NB4 (cell line): Measurements from ENCODE around the gene ZNF273.

ENCODE experiments used
- DNase-seq: peaks from one replicate; pipeline ENCODE4 v3.0.0; 2010; ENCODE audit warnings: low read depth
- H3K4me3 ChIP-seq: one replicate; pipeline ENCODE4 v1.5.1; 2011; ENCODE audit warnings: mild to moderate bottlenecking, low read depth, low read length, moderate library complexity
- CTCF ChIP-seq: IDR thresholded peaks from one replicate; pipeline ENCODE4 v1.5.1; 2012; ENCODE audit warnings: low read depth, low read length
- MYC ChIP-seq: IDR thresholded peaks from 2 replicates; pipeline ENCODE4 v1.6.1; 2011; ENCODE audit warnings: low read depth, low read length
- POLR2A ChIP-seq: IDR thresholded peaks from 2 replicates; pipeline ENCODE4 v1.6.1; 2011; ENCODE audit warnings: mild to moderate bottlenecking; ENCODE audit not compliant: insufficient read length; ENCODE audit errors: extremely low read depth
- TF ChIP-seq, protein P1 (sequence below): IDR thresholded peaks from 2 replicates; pipeline ENCODE4 v1.6.1; 2011; ENCODE audit warnings: low read depth, low read length

ZNF273 gene

GRCh38 chr7:64959072-64959747 is 56.1 kb downstream of the ZNF273 start:
- H3K4me3 ChIP-seq = no peak overlapping the region
- TF ChIP-seq CTCF = no peak
- no peak for TF ChIP-seq MYC
- TF ChIP-seq, protein P1, sequence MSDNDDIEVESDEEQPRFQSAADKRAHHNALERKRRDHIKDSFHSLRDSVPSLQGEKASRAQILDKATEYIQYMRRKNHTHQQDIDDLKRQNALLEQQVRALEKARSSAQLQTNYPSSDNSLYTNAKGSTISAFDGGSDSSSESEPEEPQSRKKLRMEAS = no peak
- TF ChIP-seq POLR2A = no peak
- no peak for DNase-seq

DNA sequence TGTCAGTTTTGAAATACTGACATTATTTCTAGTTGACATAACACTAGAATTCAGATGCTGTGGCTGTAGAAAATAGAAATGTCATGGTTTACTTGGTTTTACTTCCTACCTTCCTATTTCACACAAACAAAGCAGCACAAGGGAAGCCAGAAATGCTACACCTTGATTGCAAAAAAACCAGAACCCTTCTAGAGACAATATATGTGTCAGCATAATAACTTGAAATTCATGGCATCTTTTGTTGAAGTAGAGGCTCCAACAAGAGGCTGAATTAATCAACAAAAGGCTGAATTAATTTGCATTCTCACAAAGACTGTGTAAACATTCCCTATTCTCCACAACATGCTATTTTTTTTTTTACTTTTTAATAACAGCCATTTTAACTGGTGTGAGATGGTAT is 62.5 kb downstream of the ZNF273 start:
- DNase-seq = no peak
- H3K4me3 ChIP-seq = no peak overlapping the region
- no peak for TF ChIP-seq MYC
- TF ChIP-seq, protein P1 = no peak
- TF ChIP-seq POLR2A = no peak
- TF ChIP-seq CTCF = no peak

GRCh38 chr7:64978497-64979203 is 75.6 kb downstream of the ZNF273 start:
- TF ChIP-seq POLR2A (no peak), CTCF (no peak), MYC (no peak)
- TF ChIP-seq, protein P1 = no peak
- no peak for DNase-seq
- no peak overlapping the region for H3K4me3 ChIP-seq
